Fibroblast of lung (primary cell): ENCODE measurements around the gene TJP2. TPM values are rescaled to one million over a fixed set of nuclear protein-coding genes. Genes with fewer than 3 reads are reported as not detected.

Experiments used
- DNase-seq, 2 donors: peaks; one replicate each; pipeline versions ENCODE4 v3.0.0 to v3.0.0-alpha.2; 2010; ENCODE audit warnings: low read depth in 2 of 2
- H2AFZ ChIP-seq: 2 replicates; pipeline ENCODE4 v1.5.1; 2012; ENCODE audit warnings: low read length, control low read depth, inconsistent platforms
- H3K27ac ChIP-seq: 2 replicates; pipeline ENCODE4 v1.5.1; 2011; ENCODE audit warnings: low read length, control low read depth; ENCODE audit not compliant: insufficient read depth
- H3K27me3 ChIP-seq: 2 replicates; pipeline ENCODE4 v1.5.1; 2011; ENCODE audit warnings: mild to moderate bottlenecking, low read length; ENCODE audit not compliant: control insufficient read depth, insufficient read depth
- H3K36me3 ChIP-seq: 2 replicates; pipeline ENCODE4 v1.5.1; 2011; ENCODE audit warnings: low read length; ENCODE audit not compliant: control insufficient read depth, insufficient read depth
- H3K4me1 ChIP-seq: 2 replicates; pipeline ENCODE4 v1.5.1; 2011; ENCODE audit warnings: low read length; ENCODE audit not compliant: control insufficient read depth, insufficient read depth; ENCODE audit errors: extremely low read depth
- H3K4me2 ChIP-seq: 2 replicates; pipeline ENCODE4 v1.5.1; 2011; ENCODE audit warnings: low read length, control low read depth; ENCODE audit not compliant: insufficient read depth; ENCODE audit errors: extremely low read depth
- H3K4me3 ChIP-seq, 4 experiments: fragments of 200-600 bp in 1 of 4; sonication (generic) in 1 of 4; replicated peaks in 1 of 4; 2 replicates each; pipeline ENCODE4 v1.5.1; 2011 to 2016; ENCODE audit warnings: low read length in 4 of 4, low read depth in 3 of 4, mild to moderate bottlenecking in 3 of 4, control low read depth in 2 of 4, inconsistent platforms in 1 of 4, mixed read lengths in 1 of 4; ENCODE audit not compliant: insufficient read depth in 1 of 4; ENCODE audit errors: control extremely low read depth in 1 of 4
- H3K79me2 ChIP-seq: 2 replicates; pipeline ENCODE4 v1.5.1; 2012; ENCODE audit warnings: mild to moderate bottlenecking, low read length, inconsistent platforms; ENCODE audit not compliant: control insufficient read depth, insufficient read depth
- H3K9ac ChIP-seq: 2 replicates; pipeline ENCODE4 v1.5.1; 2011; ENCODE audit warnings: mild to moderate bottlenecking, low read length, control low read depth; ENCODE audit not compliant: insufficient read depth
- H3K9me3 ChIP-seq: 2 replicates; pipeline ENCODE4 v1.5.1; 2012; ENCODE audit warnings: low read depth, low read length; ENCODE audit not compliant: control insufficient read depth, insufficient read depth
- H4K20me1 ChIP-seq: 2 replicates; pipeline ENCODE4 v1.5.1; 2011; ENCODE audit warnings: low read length; ENCODE audit not compliant: control insufficient read depth, insufficient read depth; ENCODE audit errors: extremely low read depth
- EZH2 ChIP-seq: IDR thresholded peaks from 2 replicates; pipeline ENCODE4 v1.5.1; 2012; ENCODE audit warnings: low read length, control low read depth, mild to moderate bottlenecking; ENCODE audit errors: missing control alignments
- polyA plus RNA-seq, 2 donors: library from polyadenylated mRNA; depleted of rRNA in 1 of 2; stranded (reverse) in 1 of 2; unstranded in 1 of 2; fragments of >200 nt; gene quantifications; 2 replicates each; pipeline ENCODE4 v1.2.1, GENCODE V29; 2011 to 2012; ENCODE audit warnings: missing spikeins in 1 of 2
- total RNA-seq: library from RNA; depleted of rRNA; stranded (reverse); fragments of >200 nt; gene quantifications from 2 replicates; pipeline ENCODE4 v1.2.1, GENCODE V29; 2014
- TF ChIP-seq, protein P1 (sequence below), 2 donors: IDR thresholded peaks in 1 of 2; conservative IDR thresholded peaks in 1 of 2; 1 replicate in 1 of 2; 2 replicates in 1 of 2; pipeline ENCODE4 v1.5.1; 2011 to 2012; ENCODE audit warnings: low read length in 2 of 2, control low read depth in 1 of 2, inconsistent platforms in 1 of 2, low read depth in 1 of 2, mild to moderate bottlenecking in 1 of 2

The TJP2 gene
- total and polyA plus RNA-seq, 2 donors (not counting 1 experiment from before 2014, with no cell fraction given), result 25.9 to 36.5 TPM

- Histone ChIP-seq H3K36me3 (no peaks in the 10 kb centered on the region), H3K79me2 (no peaks in the 10 kb centered on the region), H2AFZ (no peak overlapping the region), H3K9me3 (no peaks in the 10 kb centered on the region), H3K4me3 (no peak overlapping the region), H3K4me2 (no peak overlapping the region), H4K20me1 (no peaks in the 10 kb centered on the region), H3K27me3 (no peaks in the 10 kb centered on the region), H3K9ac (no peak overlapping the region), H3K4me1 (no peaks in the 10 kb centered on the region), H3K27ac (no peak overlapping the region)
- DNase-seq, result peak in 1 of 2 donors; percentile 53
- TF ChIP-seq, protein P1, sequence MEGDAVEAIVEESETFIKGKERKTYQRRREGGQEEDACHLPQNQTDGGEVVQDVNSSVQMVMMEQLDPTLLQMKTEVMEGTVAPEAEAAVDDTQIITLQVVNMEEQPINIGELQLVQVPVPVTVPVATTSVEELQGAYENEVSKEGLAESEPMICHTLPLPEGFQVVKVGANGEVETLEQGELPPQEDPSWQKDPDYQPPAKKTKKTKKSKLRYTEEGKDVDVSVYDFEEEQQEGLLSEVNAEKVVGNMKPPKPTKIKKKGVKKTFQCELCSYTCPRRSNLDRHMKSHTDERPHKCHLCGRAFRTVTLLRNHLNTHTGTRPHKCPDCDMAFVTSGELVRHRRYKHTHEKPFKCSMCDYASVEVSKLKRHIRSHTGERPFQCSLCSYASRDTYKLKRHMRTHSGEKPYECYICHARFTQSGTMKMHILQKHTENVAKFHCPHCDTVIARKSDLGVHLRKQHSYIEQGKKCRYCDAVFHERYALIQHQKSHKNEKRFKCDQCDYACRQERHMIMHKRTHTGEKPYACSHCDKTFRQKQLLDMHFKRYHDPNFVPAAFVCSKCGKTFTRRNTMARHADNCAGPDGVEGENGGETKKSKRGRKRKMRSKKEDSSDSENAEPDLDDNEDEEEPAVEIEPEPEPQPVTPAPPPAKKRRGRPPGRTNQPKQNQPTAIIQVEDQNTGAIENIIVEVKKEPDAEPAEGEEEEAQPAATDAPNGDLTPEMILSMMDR (conservative IDR thresholded peaks at IDR 0.05 in 1 of 2, IDR thresholded peaks at IDR 0.05 in 1 of 2; ENCODE audit: low read depth in 1 of 2, low read length in 2 of 2), result no peak
- no peak for TF ChIP-seq EZH2
Observed at GRCh38 chr9:69317081-69317480, 143.0 kb downstream of the TJP2 start.

DNA sequence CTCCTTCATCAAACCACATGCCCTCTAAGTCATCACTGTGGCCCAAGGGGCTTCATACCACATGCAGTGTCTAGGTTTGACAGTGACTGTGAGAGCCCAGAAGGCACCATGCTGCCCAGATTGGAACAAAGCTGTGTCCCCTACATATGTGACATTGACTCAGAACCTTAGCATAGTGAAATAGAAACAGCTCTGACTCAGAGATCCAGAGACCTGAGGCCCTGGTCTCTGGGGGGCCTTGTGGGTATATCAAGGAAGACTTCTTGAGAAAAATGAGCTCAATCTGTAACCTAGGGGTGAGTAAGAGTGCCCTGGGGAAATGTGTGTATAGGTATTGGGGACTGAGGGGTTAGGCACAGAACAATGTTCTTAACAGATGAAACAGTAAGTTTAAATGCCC is 143.8 kb downstream of the TJP2 start:
- no peak overlapping the region for H3K4me2 ChIP-seq
- TF ChIP-seq, protein P1 (conservative IDR thresholded peaks at IDR 0.05 in 1 of 2, IDR thresholded peaks at IDR 0.05 in 1 of 2; ENCODE audit: low read depth in 1 of 2, low read length in 2 of 2), result no peak
- TF ChIP-seq EZH2, result no peak

GRCh38 chr9:69319324-69320025 is 145.4 kb downstream of the TJP2 start:
- Histone ChIP-seq H3K4me3 (no peak overlapping the region), H3K4me1 (no peaks in the 10 kb centered on the region), H3K79me2 (no peaks in the 10 kb centered on the region), H3K9ac (no peak overlapping the region), H4K20me1 (no peaks in the 10 kb centered on the region), H3K27ac (no peak overlapping the region), H3K27me3 (peaks cover 2% of the 10 kb centered on the region), H3K4me2 (no peak overlapping the region), H3K9me3 (no peaks in the 10 kb centered on the region), H3K36me3 (no peaks in the 10 kb centered on the region), H2AFZ (no peak overlapping the region)
- DNase-seq, result no peak
- TF ChIP-seq EZH2, result no peak
- TF ChIP-seq, protein P1 (conservative IDR thresholded peaks at IDR 0.05 in 1 of 2, IDR thresholded peaks at IDR 0.05 in 1 of 2; ENCODE audit: low read depth in 1 of 2, low read length in 2 of 2), result no peak

More for the DNA sequence above, 143.8 kb downstream of the TJP2 start:
- H3K4me1 ChIP-seq, result no peaks in the 10 kb centered on the region
- no peak for DNase-seq
- no peaks in the 10 kb centered on the region for H3K9me3 ChIP-seq
- no peaks in the 10 kb centered on the region for H3K36me3 ChIP-seq
- no peak overlapping the region for H3K27ac ChIP-seq
- H3K27me3 ChIP-seq, result no peaks in the 10 kb centered on the region
- H4K20me1 ChIP-seq, result no peaks in the 10 kb centered on the region
- H3K4me3 ChIP-seq, result no peak overlapping the region
- H2AFZ ChIP-seq, result no peak overlapping the region
- H3K79me2 ChIP-seq, result no peaks in the 10 kb centered on the region
- no peak overlapping the region for H3K9ac ChIP-seq
